ENCODE data around the gene SRL. TPM values are rescaled to one million over a fixed set of nuclear protein-coding genes. Genes with fewer than 3 reads are reported as not detected.

SRL gene
- polyA plus RNA-seq, 3 donors, result not detected

GRCh38 chr16:4262303-4262835, 20.5 kb upstream of the SRL start:
- Histone ChIP-seq H3K4me3 (replicated peaks in 1 of 3; ENCODE audit: low read depth in 2 of 3, low read length in 3 of 3) (no peak overlapping the region), H3K79me2 (ENCODE audit: insufficient read depth, low read length) (peaks cover 34% of the 10 kb centered on the region), H3K27ac (ENCODE audit: low read depth in 1 of 2, low read length in 2 of 2) (no peak overlapping the region), H3K4me2 (replicated peaks; ENCODE audit: extremely low read depth, low read length, poor library complexity, severe bottlenecking) (no peak overlapping the region), H3K4me1 (ENCODE audit: control insufficient read depth in 1 of 2, insufficient read depth in 2 of 2, low read length in 2 of 2) (no peaks in the 10 kb centered on the region), H4K20me1 (ENCODE audit: insufficient read depth, low read length) (peaks cover 28% of the 10 kb centered on the region), H3K9me3 (replicated peaks in 1 of 2; ENCODE audit: control insufficient read depth in 1 of 2, insufficient read depth in 1 of 2, low read length in 2 of 2) (no peaks in the 10 kb centered on the region), H3K36me3 (replicated peaks in 1 of 2; ENCODE audit: control insufficient read depth in 1 of 2, insufficient read depth in 2 of 2, low read length in 2 of 2) (peaks cover 30 to 43% of the 10 kb centered on the region in 2 donors), H3K9ac (ENCODE audit: insufficient read depth, low read length, poor library complexity, severe bottlenecking) (no peak overlapping the region), H2AFZ (ENCODE audit: insufficient read depth, low read depth, low read length, poor library complexity, severe bottlenecking) (no peak overlapping the region), H3K27me3 (ENCODE audit: control insufficient read depth in 2 of 2, insufficient read depth in 2 of 2, low read length in 2 of 2) (no peaks in the 10 kb centered on the region)
- Mint-ChIP-seq H3K36me3 (peaks cover 21 to 61% of the 10 kb centered on the region in 2 donors), H3K4me1 (peaks cover 6% of the 10 kb centered on the region), H3K27ac (peak overlapping the region in 1 of 7 donors; percentile 47), H3K4me3 (no peak overlapping the region), H3K27me3 (ENCODE audit: low read depth in 3 of 3) (peaks cover 0 to 4% (median 0%) of the 10 kb centered on the region in 3 donors), H3K9me3 (peaks cover 0 to 2% (median 0%) of the 10 kb centered on the region in 7 donors)
- no peak for DNase-seq
- TF ChIP-seq, protein P1, sequence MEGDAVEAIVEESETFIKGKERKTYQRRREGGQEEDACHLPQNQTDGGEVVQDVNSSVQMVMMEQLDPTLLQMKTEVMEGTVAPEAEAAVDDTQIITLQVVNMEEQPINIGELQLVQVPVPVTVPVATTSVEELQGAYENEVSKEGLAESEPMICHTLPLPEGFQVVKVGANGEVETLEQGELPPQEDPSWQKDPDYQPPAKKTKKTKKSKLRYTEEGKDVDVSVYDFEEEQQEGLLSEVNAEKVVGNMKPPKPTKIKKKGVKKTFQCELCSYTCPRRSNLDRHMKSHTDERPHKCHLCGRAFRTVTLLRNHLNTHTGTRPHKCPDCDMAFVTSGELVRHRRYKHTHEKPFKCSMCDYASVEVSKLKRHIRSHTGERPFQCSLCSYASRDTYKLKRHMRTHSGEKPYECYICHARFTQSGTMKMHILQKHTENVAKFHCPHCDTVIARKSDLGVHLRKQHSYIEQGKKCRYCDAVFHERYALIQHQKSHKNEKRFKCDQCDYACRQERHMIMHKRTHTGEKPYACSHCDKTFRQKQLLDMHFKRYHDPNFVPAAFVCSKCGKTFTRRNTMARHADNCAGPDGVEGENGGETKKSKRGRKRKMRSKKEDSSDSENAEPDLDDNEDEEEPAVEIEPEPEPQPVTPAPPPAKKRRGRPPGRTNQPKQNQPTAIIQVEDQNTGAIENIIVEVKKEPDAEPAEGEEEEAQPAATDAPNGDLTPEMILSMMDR (IDR thresholded peaks at IDR 0.05), result no peak
- intact Hi-C loops (cut with micrococcal nuclease), result no loop called here
- 98% methylated on average over 5 of the region's 22 CpGs for WGBS (ENCODE audit: insufficient coverage)

DNA sequence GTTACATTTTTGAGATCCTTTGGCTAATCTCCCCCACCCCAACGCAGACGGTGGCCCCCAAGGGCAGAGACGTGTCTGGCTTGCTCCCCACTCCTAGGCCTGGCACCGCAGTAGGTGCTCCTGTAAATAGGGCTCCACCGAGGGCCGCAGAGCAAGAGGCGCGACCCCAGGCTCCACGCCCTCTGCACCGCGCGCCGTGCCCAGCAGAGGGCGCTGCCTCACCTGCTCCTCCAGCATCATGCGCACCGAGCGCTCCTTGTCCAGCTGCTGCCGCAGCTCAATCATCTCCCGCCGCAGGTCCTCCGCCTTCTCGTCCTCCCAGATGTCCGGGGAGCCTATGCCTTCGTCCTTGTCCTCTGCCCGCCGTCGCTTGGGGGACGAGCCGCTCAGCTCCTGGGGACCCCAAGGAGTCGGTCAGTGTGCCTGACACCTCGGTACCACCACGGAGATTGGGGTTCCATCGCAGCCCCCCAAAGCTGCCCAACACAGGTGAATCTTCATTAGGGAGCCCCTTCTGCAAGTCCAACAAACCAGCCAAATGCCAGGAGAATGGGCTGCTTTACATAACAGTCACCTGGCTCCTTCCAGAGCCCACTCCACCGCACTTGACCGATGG, 19.8 kb upstream of the SRL start:
- H3K9me3 ChIP-seq (replicated peaks in 1 of 2; ENCODE audit: control insufficient read depth in 1 of 2, insufficient read depth in 1 of 2, low read length in 2 of 2), result no peaks in the 10 kb centered on the region
- H3K36me3 ChIP-seq (replicated peaks in 1 of 2; ENCODE audit: control insufficient read depth in 1 of 2, insufficient read depth in 2 of 2, low read length in 2 of 2), result peaks cover 33 to 43% of the 10 kb centered on the region in 2 donors
- H3K79me2 ChIP-seq (ENCODE audit: insufficient read depth, low read length), result peaks cover 28% of the 10 kb centered on the region
- Mint-ChIP-seq H3K27ac (peak overlapping the region in 2 of 7 donors; percentile 36 to 54), H3K4me3 (no peak overlapping the region), H3K27me3 (ENCODE audit: low read depth in 3 of 3) (peaks cover 0 to 4% (median 0%) of the 10 kb centered on the region in 3 donors), H3K36me3 (peaks cover 21 to 68% of the 10 kb centered on the region in 2 donors), H3K4me1 (peaks cover 6% of the 10 kb centered on the region), H3K9me3 (peaks cover 0 to 2% (median 0%) of the 10 kb centered on the region in 7 donors)
- H3K27ac ChIP-seq (ENCODE audit: low read depth in 1 of 2, low read length in 2 of 2), result no peak overlapping the region
- DNase-seq, result no peak
- 97% methylated on average over 31 of the region's 35 CpGs for WGBS (ENCODE audit: insufficient coverage)
- intact Hi-C loops (cut with micrococcal nuclease), result no loop called here
- no peaks in the 10 kb centered on the region for H3K27me3 ChIP-seq (ENCODE audit: control insufficient read depth in 2 of 2, insufficient read depth in 2 of 2, low read length in 2 of 2)
- H4K20me1 ChIP-seq (ENCODE audit: insufficient read depth, low read length), result peaks cover 23% of the 10 kb centered on the region
- no peak overlapping the region for H3K4me2 ChIP-seq (replicated peaks; ENCODE audit: extremely low read depth, low read length, poor library complexity, severe bottlenecking)
- TF ChIP-seq, protein P1 (IDR thresholded peaks at IDR 0.05), result peak; percentile 56
- H3K4me3 ChIP-seq (replicated peaks in 1 of 3; ENCODE audit: low read depth in 2 of 3, low read length in 3 of 3), result no peak overlapping the region
- H3K9ac ChIP-seq (ENCODE audit: insufficient read depth, low read length, poor library complexity, severe bottlenecking), result no peak overlapping the region
- H3K4me1 ChIP-seq (ENCODE audit: control insufficient read depth in 1 of 2, insufficient read depth in 2 of 2, low read length in 2 of 2), result no peaks in the 10 kb centered on the region
- no peak overlapping the region for H2AFZ ChIP-seq (ENCODE audit: insufficient read depth, low read depth, low read length, poor library complexity, severe bottlenecking)
